ENCODE results near the gene C11orf87. TPM values are rescaled to one million over a fixed set of nuclear protein-coding genes. Genes with fewer than 3 reads are reported as not detected.

C11orf87 gene
- not detected for total RNA-seq
- not detected for polyA plus RNA-seq

DNA sequence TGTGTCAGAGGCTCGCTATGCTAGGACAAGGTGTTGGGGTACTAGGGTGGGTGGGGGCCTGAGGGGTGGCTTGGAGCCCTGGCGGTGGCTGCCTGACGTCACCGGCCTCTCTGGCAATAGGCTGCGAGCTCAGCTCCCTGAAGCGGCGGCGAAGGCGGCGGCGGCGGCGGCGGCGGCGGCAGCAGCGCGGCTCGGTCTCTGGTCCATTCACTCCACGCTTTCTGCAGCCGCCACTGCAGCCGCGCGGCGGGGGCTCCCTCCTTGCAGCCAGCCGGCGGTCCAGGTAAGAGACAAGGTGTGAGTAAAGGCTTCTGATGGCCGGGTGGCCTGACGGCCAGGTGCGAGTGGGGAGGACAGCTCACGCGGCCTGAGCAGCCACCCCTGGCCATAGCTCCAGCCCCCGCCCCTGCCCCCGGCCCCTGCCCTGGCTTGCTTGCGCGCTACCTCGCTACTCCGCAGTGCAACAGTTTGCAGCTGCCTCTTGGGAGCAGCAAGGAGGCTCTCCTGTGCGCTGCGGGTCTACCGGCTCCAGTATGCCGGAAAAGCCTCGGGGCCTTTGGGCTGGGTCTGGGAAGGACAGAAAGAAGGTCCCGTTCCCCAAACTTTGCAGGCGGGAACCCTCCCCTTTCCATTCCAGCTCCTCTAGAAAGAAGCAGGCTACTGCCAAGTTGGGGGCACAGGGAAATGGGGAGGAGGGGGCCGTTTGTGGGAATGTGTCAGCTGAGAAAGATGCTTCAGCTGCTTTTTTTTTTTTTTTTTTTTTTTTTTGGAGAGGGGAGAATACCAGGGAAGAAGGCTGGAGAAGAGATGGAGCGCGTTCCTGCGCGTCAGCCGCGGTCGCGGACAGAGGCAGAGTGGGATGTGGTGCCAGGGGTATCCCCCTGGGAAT, at the start of gene C11orf87:
Gene C11orf87, plus strand, starts transcription at position 210 of the 889 bp plus-strand sequence. CDS start 1,444 bp downstream, outside the sequence.
- H3K9me3 ChIP-seq = no peaks in the 10 kb centered on the region
- no peaks in the 10 kb centered on the region for H3K36me3 ChIP-seq
- TF ChIP-seq POLR2AphosphoS5 (IDR thresholded peaks at IDR 0.05) (no peak), EP300 (IDR thresholded peaks at IDR 0.05) (no peak), POLR2A (IDR thresholded peaks at IDR 0.05) (no peak)
- TF ChIP-seq, protein P1, sequence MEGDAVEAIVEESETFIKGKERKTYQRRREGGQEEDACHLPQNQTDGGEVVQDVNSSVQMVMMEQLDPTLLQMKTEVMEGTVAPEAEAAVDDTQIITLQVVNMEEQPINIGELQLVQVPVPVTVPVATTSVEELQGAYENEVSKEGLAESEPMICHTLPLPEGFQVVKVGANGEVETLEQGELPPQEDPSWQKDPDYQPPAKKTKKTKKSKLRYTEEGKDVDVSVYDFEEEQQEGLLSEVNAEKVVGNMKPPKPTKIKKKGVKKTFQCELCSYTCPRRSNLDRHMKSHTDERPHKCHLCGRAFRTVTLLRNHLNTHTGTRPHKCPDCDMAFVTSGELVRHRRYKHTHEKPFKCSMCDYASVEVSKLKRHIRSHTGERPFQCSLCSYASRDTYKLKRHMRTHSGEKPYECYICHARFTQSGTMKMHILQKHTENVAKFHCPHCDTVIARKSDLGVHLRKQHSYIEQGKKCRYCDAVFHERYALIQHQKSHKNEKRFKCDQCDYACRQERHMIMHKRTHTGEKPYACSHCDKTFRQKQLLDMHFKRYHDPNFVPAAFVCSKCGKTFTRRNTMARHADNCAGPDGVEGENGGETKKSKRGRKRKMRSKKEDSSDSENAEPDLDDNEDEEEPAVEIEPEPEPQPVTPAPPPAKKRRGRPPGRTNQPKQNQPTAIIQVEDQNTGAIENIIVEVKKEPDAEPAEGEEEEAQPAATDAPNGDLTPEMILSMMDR (IDR thresholded peaks at IDR 0.05) = no peak
- DNase-seq = no peak
- peak within 1 kb of the TSS in 2 of 4 donors; percentile 16 to 21 for H3K4me3 ChIP-seq
- WGBS, 2 donors = 3 to 17% methylated on average over 54 of the region's 54 CpGs
- intact Hi-C loops (cut with DNase I) = no loop called here
- H3K27me3 ChIP-seq = peaks cover 22 to 48% (median 34%) of the 10 kb centered on the region in 3 donors
- peaks cover 0 to 24% (median 15%) of the 10 kb centered on the region in 4 donors for H3K4me1 ChIP-seq
- no peak within 1 kb of the TSS for H3K27ac ChIP-seq

DNA sequence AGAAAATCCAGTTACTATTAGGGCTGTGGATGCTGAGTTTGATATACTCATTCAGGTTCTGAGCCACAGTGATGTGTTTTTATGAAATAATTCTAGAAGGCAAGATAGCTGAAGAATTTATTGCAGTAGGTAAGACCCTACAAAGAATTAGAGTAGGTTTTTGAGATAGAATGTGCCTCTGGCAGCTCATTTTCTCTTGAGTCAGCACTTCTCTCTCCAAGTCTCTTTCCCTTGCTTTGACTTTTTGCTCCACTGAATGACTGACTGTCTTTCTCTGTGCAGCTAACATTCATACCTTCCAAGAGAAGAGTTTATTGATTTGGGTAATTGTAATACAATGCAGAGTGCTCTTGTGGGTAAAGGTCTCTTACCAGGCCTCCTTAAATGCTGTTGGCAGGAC, 48.0 kb upstream of the C11orf87 start:
- Histone ChIP-seq H3K9me3 (no peaks in the 10 kb centered on the region), H3K36me3 (no peaks in the 10 kb centered on the region), H3K4me3 (no peak overlapping the region), H3K4me1 (no peaks in the 10 kb centered on the region), H3K27ac (no peak overlapping the region), H3K27me3 (no peaks in the 10 kb centered on the region)
- no peak for DNase-seq
- intact Hi-C loops (cut with DNase I) = no loop called here
- TF ChIP-seq POLR2AphosphoS5 (IDR thresholded peaks at IDR 0.05) (no peak), EP300 (IDR thresholded peaks at IDR 0.05) (no peak), POLR2A (IDR thresholded peaks at IDR 0.05) (no peak)
- TF ChIP-seq, protein P1 (IDR thresholded peaks at IDR 0.05) = no peak

DNA sequence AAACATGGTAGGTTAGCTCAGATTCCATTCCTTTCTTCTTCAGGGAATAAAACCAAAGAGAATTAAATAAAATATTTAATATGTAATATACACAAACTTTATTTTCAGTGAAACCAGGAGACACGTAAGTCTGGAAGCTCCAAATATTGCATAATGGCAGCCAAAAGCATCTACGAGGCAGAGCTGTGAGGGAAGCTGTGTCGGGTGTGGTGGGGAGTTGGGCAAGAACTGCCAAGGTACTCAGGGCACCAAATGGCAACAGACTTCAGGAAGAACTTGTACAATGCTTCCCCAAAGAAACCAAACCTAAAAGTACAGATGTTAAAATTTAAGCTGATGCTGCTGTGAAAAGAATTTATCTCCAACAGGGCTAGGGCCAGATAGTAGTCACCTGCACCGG, 47.5 kb upstream of the C11orf87 start:
- Histone ChIP-seq H3K27ac (no peak overlapping the region), H3K36me3 (no peaks in the 10 kb centered on the region), H3K27me3 (no peaks in the 10 kb centered on the region), H3K9me3 (no peaks in the 10 kb centered on the region), H3K4me1 (no peaks in the 10 kb centered on the region), H3K4me3 (no peak overlapping the region)
- no peak for DNase-seq
- WGBS, 2 donors = 84 to 86% methylated on average over 4 of the region's 4 CpGs
- TF ChIP-seq EP300 (IDR thresholded peaks at IDR 0.05) (no peak), POLR2A (IDR thresholded peaks at IDR 0.05) (no peak), POLR2AphosphoS5 (IDR thresholded peaks at IDR 0.05) (no peak)
- TF ChIP-seq, protein P1 (IDR thresholded peaks at IDR 0.05) = no peak
- intact Hi-C loops (cut with DNase I) = no loop called here

DNA sequence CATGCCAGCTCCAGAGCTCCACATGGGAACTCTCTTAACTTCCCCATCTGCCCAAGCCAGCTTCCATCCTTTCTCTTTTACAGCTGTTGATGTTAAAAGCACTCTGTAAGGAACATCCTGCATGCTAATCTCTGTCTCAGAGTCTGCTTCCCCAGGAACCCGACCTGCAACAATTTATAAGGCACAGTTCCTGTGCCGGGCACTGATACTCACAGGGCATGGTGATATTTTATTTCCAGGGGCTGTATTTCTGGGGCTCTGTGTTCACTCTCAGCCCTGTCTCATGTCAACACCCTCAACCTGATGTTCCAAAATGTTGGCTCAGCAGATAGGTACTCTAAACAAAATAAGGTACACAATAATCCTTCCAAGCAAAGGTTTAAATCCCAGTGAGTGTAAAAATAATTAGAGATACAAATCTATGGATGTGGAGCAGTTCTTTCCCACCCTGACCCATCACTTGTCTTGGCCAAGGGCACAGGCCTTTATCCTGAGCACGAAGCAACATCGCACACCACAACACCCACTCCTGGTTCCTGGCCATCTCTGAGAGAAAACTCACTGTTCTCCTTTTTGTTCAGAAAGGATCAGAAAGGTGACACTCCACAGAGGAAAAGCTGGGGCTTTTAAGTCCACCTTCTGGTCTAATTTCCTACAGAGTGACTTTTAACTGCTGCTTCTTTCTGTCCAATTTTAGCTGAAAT, 44.8 kb upstream of the C11orf87 start:
- DNase-seq = no peak
- no peaks in the 10 kb centered on the region for H3K36me3 ChIP-seq
- H3K9me3 ChIP-seq = no peaks in the 10 kb centered on the region
- WGBS, 2 donors = 66 to 70% methylated on average over 4 of the region's 4 CpGs
- TF ChIP-seq, protein P1 (IDR thresholded peaks at IDR 0.05) = no peak
- TF ChIP-seq POLR2A (IDR thresholded peaks at IDR 0.05) (no peak), EP300 (IDR thresholded peaks at IDR 0.05) (no peak), POLR2AphosphoS5 (IDR thresholded peaks at IDR 0.05) (no peak)
- no peak overlapping the region for H3K4me3 ChIP-seq
- intact Hi-C loops (cut with DNase I) = no loop called here
- H3K27me3 ChIP-seq = no peaks in the 10 kb centered on the region
- H3K4me1 ChIP-seq = no peaks in the 10 kb centered on the region
- no peak overlapping the region for H3K27ac ChIP-seq
